ENCODE measurements around the gene PARD3B. TPM values are rescaled to one million over a fixed set of nuclear protein-coding genes. Genes with fewer than 3 reads are reported as not detected.

The PARD3B gene
- total RNA-seq, 1 experiment from 2014 or later = 5.8 TPM

GRCh38 chr2:204687776-204688175, 142.5 kb downstream of the PARD3B start:
- no peak for DNase-seq (ENCODE audit: extremely low read depth, low read depth)

- peak; percentile 86 for DNase-seq (ENCODE audit: extremely low read depth, low read depth)
Observed at GRCh38 chr2:204691911-204692510, 146.7 kb downstream of the PARD3B start.

- no peak for DNase-seq (ENCODE audit: extremely low read depth, low read depth)
Observed at GRCh38 chr2:204692790-204693189, 147.5 kb downstream of the PARD3B start.

GRCh38 chr2:204693262-204693661, 148.0 kb downstream of the PARD3B start:
- DNase-seq (ENCODE audit: extremely low read depth, low read depth) = no peak

DNA sequence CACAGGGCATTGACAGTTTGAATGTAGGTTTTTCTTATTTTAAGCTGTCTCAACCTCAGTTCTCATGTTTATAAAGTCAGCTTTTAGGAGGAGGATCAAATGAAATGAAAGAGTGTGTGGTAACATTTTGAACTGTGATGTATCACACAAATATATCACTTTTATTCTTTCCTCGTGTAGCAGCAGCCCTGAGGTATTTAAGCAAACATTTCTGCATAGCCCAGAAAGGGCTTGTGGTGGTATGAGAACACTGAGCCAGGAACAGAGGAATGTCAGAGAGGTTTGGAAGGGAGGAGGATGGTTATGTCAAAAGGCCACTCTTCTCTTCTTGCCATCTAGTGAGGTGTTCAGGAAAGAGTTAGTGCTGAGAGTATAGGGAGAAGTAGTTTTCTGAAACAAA, 150.2 kb downstream of the PARD3B start:
- DNase-seq (ENCODE audit: extremely low read depth, low read depth) = no peak

GRCh38 chr2:204696124-204696523, 150.8 kb downstream of the PARD3B start:
- no peak for DNase-seq (ENCODE audit: extremely low read depth, low read depth)

DNA sequence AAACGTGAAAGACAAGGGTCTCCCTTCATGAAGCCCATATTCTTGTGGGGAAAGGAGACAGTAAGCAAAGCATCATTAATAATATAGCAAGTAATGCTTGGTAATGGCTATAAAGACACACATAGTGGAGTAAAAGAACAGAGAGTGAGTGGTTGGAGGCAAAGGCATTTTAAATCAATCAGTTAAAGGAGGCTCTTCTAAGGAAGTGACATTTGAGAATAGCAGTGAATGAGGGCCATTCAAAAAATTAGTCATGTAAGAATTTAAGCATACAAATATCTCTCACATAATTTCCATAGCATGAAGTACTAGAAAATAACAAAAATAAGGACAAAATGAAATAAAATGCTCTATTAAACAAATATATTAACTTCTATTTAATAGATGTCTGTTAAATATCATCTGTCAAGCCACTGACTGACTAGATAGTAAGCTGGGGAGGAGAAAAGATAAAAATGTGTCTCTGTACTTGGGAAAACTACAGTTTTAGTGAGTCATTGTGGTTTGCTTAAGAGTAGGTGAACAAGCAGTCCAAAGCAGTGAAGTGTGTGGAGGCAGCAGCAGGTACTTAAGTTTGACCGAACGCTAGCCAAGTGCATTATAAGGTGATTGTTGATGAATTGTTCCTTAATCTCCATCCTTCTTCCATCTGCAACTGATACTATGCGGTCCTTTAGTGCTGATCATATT, 160.1 kb downstream of the PARD3B start:
- DNase-seq (ENCODE audit: extremely low read depth, low read depth) = no peak

- DNase-seq (ENCODE audit: extremely low read depth, low read depth) = no peak
Observed at GRCh38 chr2:204706939-204707338, 161.7 kb downstream of the PARD3B start.

- no peak for DNase-seq (ENCODE audit: extremely low read depth, low read depth)
Observed at GRCh38 chr2:204713211-204713610, 167.9 kb downstream of the PARD3B start.

- no peak for DNase-seq (ENCODE audit: extremely low read depth, low read depth)
Observed at GRCh38 chr2:204715361-204715760, 170.1 kb downstream of the PARD3B start.

DNA sequence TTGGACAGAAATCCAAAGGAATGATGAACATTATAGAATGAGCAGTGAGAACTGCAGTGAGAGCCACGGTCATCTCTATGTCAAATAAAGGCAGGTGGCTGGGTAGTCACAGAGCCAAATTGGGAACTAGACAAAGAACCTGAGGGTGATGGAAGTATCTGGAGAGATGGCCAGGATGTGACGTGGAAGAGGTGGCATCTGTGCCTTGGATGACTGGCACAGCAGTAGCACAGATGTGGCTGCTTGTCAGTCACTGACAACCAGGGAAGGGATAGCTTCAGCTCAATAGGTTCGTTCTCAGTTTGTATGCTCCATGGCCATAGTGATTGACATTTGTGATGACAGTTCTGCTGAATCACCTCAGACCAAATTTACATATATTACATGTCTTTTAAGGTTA, 172.3 kb downstream of the PARD3B start:
- DNase-seq (ENCODE audit: extremely low read depth, low read depth) = no peak

DNA sequence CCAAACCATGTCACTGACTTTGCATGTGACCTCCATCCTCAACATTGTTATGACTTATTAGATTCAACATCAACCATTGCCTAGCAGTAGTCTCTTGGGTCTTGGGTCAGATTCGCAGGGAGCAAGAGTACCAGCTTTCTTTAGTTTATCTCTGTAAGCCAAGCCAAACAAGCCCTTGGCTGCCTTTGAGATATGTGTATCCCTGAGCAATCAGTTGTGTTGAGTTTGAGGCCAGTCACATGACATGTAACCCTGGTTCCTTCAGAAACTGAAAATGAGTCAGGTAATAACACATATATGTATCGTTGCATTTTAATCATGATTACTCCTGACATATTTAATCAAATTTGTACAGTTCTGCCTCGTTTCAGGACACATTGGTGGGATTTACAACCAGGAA, 173.3 kb downstream of the PARD3B start:
- no peak for DNase-seq (ENCODE audit: extremely low read depth, low read depth)

DNA sequence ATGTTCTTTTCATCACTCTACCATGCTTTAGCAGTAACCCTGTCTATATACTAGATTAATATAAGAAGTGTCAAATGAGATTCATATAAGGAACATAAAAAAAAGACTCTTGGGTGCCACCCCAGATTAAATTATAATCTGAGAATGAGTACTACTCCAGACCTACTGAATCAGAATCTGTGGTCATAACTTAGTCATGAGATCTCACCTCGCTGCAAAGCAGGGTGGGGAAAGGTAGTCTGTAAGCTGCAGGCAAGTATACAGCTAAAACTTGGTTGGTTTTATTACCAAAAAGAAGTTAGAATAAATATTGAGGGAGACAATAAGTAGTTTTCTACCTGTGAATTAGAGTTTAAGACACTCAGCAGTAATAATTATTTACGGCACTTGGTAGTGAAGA, 175.6 kb downstream of the PARD3B start:
- DNase-seq (ENCODE audit: extremely low read depth, low read depth) = no peak

- DNase-seq (ENCODE audit: extremely low read depth, low read depth) = no peak
Observed at GRCh38 chr2:204722207-204722606, 176.9 kb downstream of the PARD3B start.

GRCh38 chr2:204722691-204723090, 177.4 kb downstream of the PARD3B start:
- DNase-seq (ENCODE audit: extremely low read depth, low read depth) = no peak

GRCh38 chr2:204725693-204726360, 180.6 kb downstream of the PARD3B start:
- DNase-seq (ENCODE audit: extremely low read depth, low read depth) = no peak

GRCh38 chr2:204726831-204727230, 181.6 kb downstream of the PARD3B start:
- no peak for DNase-seq (ENCODE audit: extremely low read depth, low read depth)

DNA sequence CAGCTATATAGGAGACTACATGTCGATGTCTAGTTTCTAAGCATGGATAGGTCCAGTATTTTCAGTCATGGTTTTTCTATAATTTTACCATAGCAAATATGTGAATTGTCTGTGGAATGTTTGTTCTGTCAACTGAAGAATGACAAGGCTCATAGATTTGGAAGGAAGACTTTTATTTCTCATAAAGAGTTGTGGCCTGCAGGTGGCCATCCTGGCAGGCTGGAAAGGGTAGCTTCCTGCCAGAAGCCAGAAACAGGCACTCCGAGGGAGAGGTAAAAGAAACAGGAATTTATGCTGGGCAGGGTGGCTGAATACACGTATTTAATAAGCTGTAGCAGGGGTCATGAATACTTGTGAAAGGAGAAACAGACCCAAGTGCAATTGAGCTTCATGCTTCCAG, 182.1 kb downstream of the PARD3B start:
- no peak for DNase-seq (ENCODE audit: extremely low read depth, low read depth)

DNA sequence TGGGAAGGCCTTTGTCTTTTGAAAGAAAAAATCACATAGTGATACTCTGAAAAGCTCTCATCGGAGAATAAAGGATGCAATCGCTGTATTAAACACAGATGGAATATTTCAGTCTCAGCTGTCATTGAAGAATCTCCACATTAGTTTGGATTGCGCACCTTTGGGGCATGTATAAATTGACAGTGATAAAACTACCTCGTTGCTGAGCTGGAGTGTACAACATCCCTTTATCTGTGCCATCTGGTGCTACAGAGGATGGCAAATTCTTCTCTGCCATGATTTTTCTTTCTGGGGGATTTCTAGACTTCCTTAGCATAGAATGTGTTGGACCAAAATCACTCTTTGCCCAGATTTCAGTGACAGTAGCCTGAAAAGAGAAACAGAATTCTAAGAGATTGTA, 185.3 kb downstream of the PARD3B start:
- no peak for DNase-seq (ENCODE audit: extremely low read depth, low read depth)

- no peak for DNase-seq (ENCODE audit: extremely low read depth, low read depth)
Observed at GRCh38 chr2:204732019-204732418, 186.7 kb downstream of the PARD3B start.

DNA sequence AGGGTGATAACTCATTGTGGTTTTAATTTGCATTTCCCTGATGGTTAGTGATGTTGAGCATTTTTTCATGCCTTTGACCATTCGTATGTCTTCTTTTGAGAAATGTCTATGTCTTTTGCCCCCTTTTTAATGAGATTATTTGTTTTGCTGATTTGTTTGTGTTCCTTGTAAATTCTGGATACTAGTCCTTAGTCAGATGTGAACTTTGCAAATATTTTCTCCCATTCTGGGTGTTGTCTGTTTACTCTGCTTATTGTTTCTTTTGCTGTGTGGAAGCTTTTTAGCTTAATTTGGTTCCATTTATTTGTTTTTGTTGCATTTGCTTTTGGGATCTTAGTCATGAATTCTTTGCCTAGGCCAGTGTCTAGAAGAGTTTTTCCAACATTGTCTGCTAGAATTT, 192.0 kb downstream of the PARD3B start:
- DNase-seq (ENCODE audit: extremely low read depth, low read depth) = no peak

- no peak for DNase-seq (ENCODE audit: extremely low read depth, low read depth)
Observed at GRCh38 chr2:204738721-204739120, 193.4 kb downstream of the PARD3B start.

Data from NCI-H460 (cell line).